HG02840 (cell line): ENCODE data around the gene NIBAN1.
A peak's percentile ranks its signal among the peaks of the same experiment; 100 is the strongest.
"Not testable (repeated sequence)": the region's sequence is repeated elsewhere in the genome, so short reads cannot be mapped to it uniquely, and the experiment has no call there.

Experiments
- ATAC-seq: cut with Tn5 transposase; IDR thresholded peaks from one replicate; pipeline ENCODE4 v1.9.1; 2021; ENCODE audit warnings: mild to moderate bottlenecking, moderate library complexity, moderate number of reproducible peaks; ENCODE audit not compliant: unreplicated experiment, low FRiP score

NIBAN1 gene

GRCh38 chr1:184974837-184975115 is 468 bp upstream of the NIBAN1 start:
- no peak for ATAC-seq

GRCh38 chr1:184973272-184974055 is 844 bp downstream of the NIBAN1 start:
- peak; percentile 65 for ATAC-seq

GRCh38 chr1:184972315-184973055 is 1.8 kb downstream of the NIBAN1 start:
- ATAC-seq = no peak

- no peak for ATAC-seq
Observed at GRCh38 chr1:184971522-184972265, 2.6 kb downstream of the NIBAN1 start.

DNA sequence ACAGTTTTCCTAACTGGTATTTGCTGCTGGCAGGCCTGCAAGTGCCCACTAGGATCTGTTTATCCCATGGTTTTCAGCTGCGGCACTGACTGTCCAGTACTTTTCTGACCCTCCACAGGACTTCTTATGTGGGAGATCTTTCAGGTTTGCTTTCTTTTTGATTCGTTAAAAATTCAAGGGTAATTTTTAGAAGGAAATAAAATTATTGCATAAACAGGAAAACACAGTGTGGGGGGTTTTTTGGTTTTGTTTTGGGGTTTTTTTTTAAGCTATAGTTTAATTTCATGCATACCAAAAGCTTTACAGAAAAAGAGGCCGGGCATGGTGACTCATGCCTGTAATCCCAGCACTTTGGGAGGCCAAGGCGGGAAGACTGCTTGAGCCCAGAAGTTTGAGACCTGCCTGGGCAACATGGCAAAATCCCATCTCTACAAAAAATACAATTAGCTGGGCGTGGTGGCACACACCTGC is 3.6 kb downstream of the NIBAN1 start:
- no peak for ATAC-seq

DNA sequence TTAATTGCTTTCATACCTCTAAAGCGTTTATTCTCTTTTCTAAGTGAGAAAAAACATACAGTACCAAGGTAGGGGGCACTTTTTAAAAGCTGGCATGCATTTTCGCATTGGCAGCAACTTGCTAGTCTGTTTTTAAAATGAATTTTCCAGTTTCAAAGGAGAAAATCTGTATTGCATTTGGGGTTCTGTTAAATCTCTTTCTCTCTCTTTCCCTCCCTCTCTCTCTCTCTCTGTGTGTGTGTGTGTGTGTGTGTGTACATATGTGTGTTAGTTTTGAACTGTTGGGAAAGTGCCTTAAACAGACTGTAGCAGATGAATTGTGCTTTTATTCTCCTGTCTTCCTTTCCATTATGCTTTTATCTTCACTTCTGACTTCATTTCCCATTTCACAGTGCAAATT is 7.3 kb downstream of the NIBAN1 start:
- no peak for ATAC-seq

DNA sequence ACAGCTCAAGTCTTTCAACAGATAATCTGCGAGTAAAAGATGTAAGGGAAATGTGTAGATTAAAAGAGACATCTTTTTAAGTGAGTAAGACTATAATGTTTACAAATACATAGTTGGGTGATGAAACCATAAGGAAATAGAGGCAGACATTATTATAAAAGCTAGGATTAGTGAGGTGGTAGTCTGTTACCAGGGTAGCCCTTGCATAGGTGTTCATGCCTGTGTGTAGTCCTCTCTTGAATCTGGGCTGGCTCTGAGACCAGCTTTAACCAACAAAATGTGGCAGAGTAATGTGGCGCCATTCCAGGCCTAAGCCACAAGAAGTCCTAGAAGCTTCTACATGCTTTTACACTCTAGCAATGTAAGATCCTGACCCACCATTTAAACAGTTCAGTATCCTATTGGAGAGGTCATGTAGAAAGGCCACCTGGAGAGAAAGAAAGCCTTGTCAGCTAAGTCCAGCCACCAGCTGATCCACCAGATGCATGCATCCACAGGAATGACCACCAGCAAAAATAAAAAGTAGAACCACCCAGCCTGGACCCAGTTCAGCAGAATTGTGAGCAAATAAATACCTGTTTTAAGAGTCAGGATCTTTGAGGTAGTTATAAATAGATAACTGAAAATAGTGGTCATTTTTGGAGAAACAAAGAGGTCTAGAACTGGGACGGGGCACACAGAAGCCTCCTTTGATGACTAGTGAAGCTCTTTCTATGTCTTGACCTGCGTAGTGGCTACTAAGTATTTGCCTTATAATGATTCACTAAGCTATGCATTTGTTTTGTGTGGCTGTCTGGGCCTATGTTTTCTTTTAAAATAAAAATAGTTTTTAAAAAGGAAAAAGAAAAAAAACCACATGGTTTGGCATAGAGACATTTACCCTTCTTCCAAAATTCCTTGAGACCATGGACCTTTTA is 8.1 kb downstream of the NIBAN1 start:
- no peak for ATAC-seq

GRCh38 chr1:184965439-184965838 is 8.9 kb downstream of the NIBAN1 start:
- ATAC-seq = no peak

DNA sequence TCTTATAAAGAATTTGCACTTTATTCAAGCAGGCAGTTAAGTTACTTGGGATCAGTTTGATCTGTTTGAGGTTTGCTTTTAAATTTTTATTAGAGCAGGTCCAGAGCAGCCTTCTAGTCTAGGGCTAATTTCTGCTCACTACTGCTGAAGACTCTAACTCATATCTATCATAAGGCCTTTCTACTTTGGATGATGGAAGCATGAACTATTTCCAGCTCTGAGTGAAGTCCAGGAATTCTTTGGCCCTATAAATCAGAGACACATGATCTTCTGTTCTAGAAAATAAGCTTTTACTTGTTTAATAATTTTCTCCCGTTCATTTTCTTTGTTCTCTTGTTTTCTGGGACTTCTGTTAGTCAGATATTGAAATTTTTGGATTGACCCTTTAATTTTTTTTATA is 14.7 kb downstream of the NIBAN1 start:
- no peak for ATAC-seq

GRCh38 chr1:184958554-184959353 is 15.6 kb downstream of the NIBAN1 start:
- no peak for ATAC-seq

- ATAC-seq = not testable (repeated sequence)
Observed at GRCh38 chr1:184957901-184958300, 16.4 kb downstream of the NIBAN1 start.

DNA sequence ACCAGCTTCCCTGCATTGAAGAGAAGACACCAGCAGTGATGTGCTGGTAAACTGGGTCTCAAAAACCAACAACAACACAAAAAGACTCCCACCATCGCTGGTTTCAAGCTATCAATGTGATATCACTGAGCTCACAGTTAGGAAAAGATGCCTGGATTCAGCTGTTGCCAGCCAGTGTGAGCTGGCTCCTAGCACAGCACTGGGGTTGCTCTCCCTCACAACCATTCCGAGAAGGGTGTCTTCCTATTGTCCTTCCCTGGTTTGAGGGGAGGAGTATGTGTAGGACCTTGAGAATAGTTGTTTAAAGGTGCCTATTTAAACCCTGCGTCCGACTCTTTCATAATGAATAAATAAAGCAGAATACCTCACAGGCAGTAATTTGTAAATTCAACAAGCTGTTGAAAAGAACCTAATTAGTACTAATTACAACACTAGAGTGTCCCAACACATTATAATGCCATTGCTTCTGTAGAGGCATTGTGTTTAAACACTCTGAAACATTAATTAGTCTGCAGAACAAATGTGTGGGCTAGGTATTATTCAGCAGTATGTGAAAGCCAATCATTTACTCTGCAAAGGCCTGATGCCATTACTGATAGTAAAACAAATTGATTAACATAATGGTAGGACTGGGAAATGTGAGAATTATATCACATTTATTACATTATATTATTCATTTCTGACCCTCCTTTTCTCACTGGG is 17.2 kb downstream of the NIBAN1 start:
- ATAC-seq = no peak

DNA sequence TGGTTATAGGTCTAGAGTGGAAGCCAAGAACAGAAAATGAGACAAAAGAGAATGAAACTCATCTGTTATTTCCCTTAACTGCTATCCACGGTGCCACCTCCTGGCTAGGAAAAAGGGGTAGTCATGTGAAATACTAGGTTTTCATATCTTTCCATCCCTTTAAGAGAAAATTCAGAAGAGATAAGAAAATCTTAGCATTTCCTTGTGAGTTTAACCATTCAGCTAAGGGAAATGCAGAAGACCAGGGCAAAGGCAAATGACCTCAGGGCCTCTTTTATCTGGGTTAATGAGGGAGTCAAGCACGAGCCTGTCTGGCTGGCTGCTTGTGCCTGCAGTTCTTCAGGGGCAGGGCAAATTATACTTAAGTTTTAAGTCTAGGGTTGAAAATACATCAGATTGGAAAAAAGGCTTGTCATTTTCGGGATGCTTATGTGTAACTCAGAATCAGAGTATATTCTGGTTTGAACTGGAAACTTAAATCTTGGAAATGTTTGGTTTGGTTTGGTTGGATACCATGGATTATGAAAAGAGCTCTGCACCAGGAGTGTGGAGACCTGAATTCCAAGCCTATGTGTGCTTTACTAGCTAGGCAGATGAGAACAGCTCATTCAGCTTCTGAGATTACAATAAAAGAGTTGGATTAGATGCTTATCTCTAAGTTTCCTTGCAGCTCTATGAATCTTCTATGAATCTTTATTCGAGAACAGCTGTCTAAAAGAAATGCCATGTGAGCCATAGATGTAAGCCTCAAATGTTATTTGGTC is 19.9 kb downstream of the NIBAN1 start:
- no peak for ATAC-seq

DNA sequence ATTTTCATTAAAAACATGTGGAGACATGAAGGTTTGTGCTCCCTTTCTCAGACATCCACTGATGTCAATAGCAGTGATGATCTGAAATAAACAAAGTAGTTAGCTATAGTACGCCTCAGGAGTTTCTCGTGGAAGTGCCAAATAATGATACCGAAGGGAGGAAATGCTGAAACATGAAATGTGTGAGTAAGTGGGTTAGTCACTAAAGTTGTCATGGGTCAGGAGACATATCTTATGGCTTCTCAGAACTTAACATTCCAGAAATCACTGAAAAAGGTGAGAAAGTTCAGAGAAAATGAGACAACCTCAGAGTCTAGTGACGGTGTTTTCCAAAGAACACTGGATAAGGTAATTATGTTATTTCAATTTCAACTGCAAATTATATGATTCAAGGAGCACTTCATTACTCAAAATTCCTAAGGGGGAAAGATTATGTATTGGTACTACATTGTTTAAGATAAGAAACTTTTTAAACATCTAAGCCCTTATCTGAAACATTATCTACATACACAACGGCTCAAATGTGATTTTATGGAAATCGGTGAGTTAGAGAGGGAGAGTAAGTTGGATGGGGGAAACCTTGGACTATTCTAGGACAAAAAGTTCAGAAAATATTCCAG is 20.6 kb downstream of the NIBAN1 start:
- ATAC-seq = no peak

- no peak for ATAC-seq
Observed at GRCh38 chr1:184952428-184952827, 21.9 kb downstream of the NIBAN1 start.

DNA sequence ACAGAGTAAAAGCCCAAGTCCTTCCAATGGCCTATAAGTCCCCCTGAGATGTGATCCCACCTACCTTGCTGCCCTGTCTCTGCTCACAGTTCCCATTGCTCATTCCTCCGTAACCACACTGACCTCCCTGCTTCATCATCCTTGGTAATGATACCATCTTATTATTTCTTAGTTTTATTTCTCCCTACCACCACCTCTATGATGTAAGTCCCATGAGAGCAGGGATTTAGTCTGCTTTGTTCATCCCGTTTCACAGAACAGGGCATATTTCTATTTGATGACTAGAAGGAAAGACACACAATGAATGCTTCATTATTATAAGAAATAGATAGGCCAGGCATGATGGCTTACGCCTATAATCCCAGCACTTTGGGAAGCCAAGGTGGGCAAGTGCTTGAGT is 22.5 kb downstream of the NIBAN1 start:
- ATAC-seq = no peak

DNA sequence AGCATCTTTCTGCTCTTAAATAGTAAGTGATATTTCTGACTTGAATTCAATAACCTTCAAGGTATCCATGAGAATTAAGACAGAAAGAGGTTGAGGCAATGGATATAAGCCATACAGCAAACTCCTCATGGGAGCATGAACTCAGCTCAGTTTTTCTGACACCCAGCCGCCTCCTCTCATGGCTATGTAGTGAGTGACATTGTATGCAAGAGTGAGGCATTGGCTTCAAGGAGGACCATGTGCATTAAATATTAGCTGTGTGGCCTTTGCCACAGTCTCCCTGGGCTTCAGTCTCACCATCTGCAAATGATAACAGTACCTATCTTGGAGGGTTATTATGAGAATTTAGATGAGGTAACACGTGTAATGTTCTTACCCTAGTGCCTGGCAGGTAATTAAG is 23.4 kb downstream of the NIBAN1 start:
- ATAC-seq = no peak

GRCh38 chr1:184950227-184950626 is 24.1 kb downstream of the NIBAN1 start:
- ATAC-seq = no peak
